GM23338 (cell line): ENCODE results near the gene LRIT1. TPM values are rescaled to one million over a fixed set of nuclear protein-coding genes. Genes with fewer than 3 reads are reported as not detected.

Experiments
- ATAC-seq: fragments of 200-7000 bp; cut with Tn5 transposase; 3 replicates; pipeline ENCODE4 v1.9.1; 2020
- DNase-seq: peaks from one replicate; pipeline ENCODE4 v3.0.0-alpha.2; 2015; ENCODE audit warnings: low spot score
- H2AFZ ChIP-seq: fragments of 200-600 bp; sonication (generic); 2 replicates; pipeline ENCODE4 v1.8.0; 2016; ENCODE audit warnings: antibody characterized with exemption, mild to moderate bottlenecking, moderate library complexity
- H3F3A ChIP-seq: fragments of 200-600 bp; sonication (generic); replicated peaks from 2 replicates; pipeline ENCODE4 v1.8.0; 2017; ENCODE audit warnings: antibody characterized with exemption, mixed run types, low read depth
- H3K27ac ChIP-seq: fragments of 200-600 bp; sonication (generic); 2 replicates; pipeline ENCODE4 v1.6.1; 2016; ENCODE audit warnings: low read depth
- H3K27me3 ChIP-seq: fragments of 200-600 bp; sonication (generic); 2 replicates; pipeline ENCODE4 v1.8.0; 2016; ENCODE audit warnings: mild to moderate bottlenecking, mixed run types, moderate library complexity; ENCODE audit not compliant: insufficient read depth
- H3K36me3 ChIP-seq: fragments of 200-600 bp; sonication (generic); 2 replicates; pipeline ENCODE4 v1.8.0; 2016; ENCODE audit warnings: mild to moderate bottlenecking; ENCODE audit not compliant: insufficient read depth
- H3K4me1 ChIP-seq: fragments of 200-600 bp; sonication (generic); 2 replicates; pipeline ENCODE4 v1.8.0; 2016; ENCODE audit warnings: mild to moderate bottlenecking, moderate library complexity; ENCODE audit not compliant: insufficient read depth
- H3K4me2 ChIP-seq: fragments of 200-600 bp; sonication (generic); 2 replicates; pipeline ENCODE4 v1.7.1; 2017; ENCODE audit warnings: mixed run types
- H3K4me3 ChIP-seq: fragments of 200-600 bp; sonication (generic); 2 replicates; pipeline ENCODE4 v1.6.1; 2016; ENCODE audit warnings: mixed run types
- H3K79me2 ChIP-seq: fragments of 200-600 bp; sonication (generic); replicated peaks from 2 replicates; pipeline ENCODE4 v1.8.0; 2017; ENCODE audit warnings: mild to moderate bottlenecking; ENCODE audit not compliant: insufficient read depth
- H3K9me2 ChIP-seq: fragments of 200-600 bp; sonication (generic); 2 replicates; pipeline ENCODE4 v1.8.0; 2017; ENCODE audit not compliant: insufficient read depth
- H4K20me1 ChIP-seq: fragments of 200-600 bp; sonication (generic); replicated peaks from 2 replicates; pipeline ENCODE4 v1.8.0; 2017; ENCODE audit warnings: mild to moderate bottlenecking; ENCODE audit not compliant: insufficient read depth
- H3K27ac Mint-ChIP-seq: 2 replicates; pipeline ENCODE4 v1.8.0; 2020; ENCODE audit warnings: inconsistent platforms, mild to moderate bottlenecking, moderate library complexity, mixed read lengths
- H3K27me3 Mint-ChIP-seq: 3 replicates; pipeline ENCODE4 v1.8.0; 2022; ENCODE audit warnings: low read depth, mild to moderate bottlenecking, moderate library complexity, mixed read lengths, inconsistent platforms; ENCODE audit not compliant: insufficient read depth, poor library complexity
- H3K36me3 Mint-ChIP-seq: 3 replicates; pipeline ENCODE4 v1.8.0; 2021; ENCODE audit warnings: low read depth, mild to moderate bottlenecking, inconsistent platforms, moderate library complexity, mixed read lengths
- H3K4me1 Mint-ChIP-seq: 3 replicates; pipeline ENCODE4 v1.8.0; 2020; ENCODE audit warnings: mild to moderate bottlenecking, inconsistent platforms, mixed read lengths
- H3K4me3 Mint-ChIP-seq: 3 replicates; pipeline ENCODE4 v1.8.0; 2021; ENCODE audit warnings: moderate library complexity, mild to moderate bottlenecking, inconsistent platforms, mixed read lengths
- H3K9me3 Mint-ChIP-seq: 3 replicates; pipeline ENCODE4 v1.8.0; 2020; ENCODE audit warnings: moderate library complexity, mild to moderate bottlenecking, inconsistent platforms, mixed read lengths
- EZH2 ChIP-seq: fragments of 200-600 bp; sonication (generic); IDR thresholded peaks from one replicate; pipeline ENCODE4 v1.8.0; 2017; ENCODE audit warnings: antibody characterized with exemption, mild to moderate bottlenecking, low read depth; ENCODE audit not compliant: unreplicated experiment
- JUNB ChIP-seq: IDR thresholded peaks from one replicate; pipeline ENCODE4 v1.6.1; 2016; ENCODE audit warnings: antibody characterized with exemption; ENCODE audit not compliant: unreplicated experiment
- NANOG ChIP-seq: IDR thresholded peaks from 2 replicates; pipeline ENCODE4 v1.6.1; 2016; ENCODE audit warnings: antibody characterized with exemption, borderline replicate concordance
- ZNF114 ChIP-seq: fragments of 250-450 bp; sonication (Bioruptor Pico); IDR thresholded peaks from 2 replicates; pipeline ENCODE4 v1.5.0; 2020; ENCODE audit warnings: mild to moderate bottlenecking, moderate library complexity
- long read RNA-seq: library from polyadenylated mRNA; unstranded; transcript quantifications from one replicate; pipeline ENCODE4 v2.0.0, GENCODE V29; 2020; ENCODE audit not compliant: unreplicated experiment
- polyA plus RNA-seq: library from polyadenylated mRNA; unstranded; fragments of >200 nt; fragmentation: Nextera tagmentation; extraction: Ambion mirVana; gene quantifications from 2 replicates; pipeline ENCODE4 v1.2.1, GENCODE V29; 2016
- total RNA-seq: library from RNA; depleted of rRNA; stranded (reverse); fragments of >200 nt; shearing (Covaris generic); gene quantifications from 2 replicates; pipeline ENCODE4 v1.2.3, GENCODE V29; 2014; rRNA removed

LRIT1 gene
- total RNA-seq: 0.07 TPM in 1 of 2 replicates, not detected in the other
- not detected in 2 replicates for polyA plus RNA-seq
- long read RNA-seq: 0 reads

- Histone ChIP-seq H3K4me2 (no peak within 1 kb of the TSS), H3K36me3 (no peaks in the 10 kb centered on the region), H3K4me3 (no peak within 1 kb of the TSS), H4K20me1 (no peaks in the 10 kb centered on the region), H3K4me1 (no peaks in the 10 kb centered on the region; the same call in 1 of the 2 replicates), H3F3A (no peaks in the 10 kb centered on the region), H3K79me2 (no peaks in the 10 kb centered on the region), H3K9me2 (peaks cover 4% of the 10 kb centered on the region; the same call in 1 of the 2 replicates), H3K27ac (no peak within 1 kb of the TSS), H3K27me3 (peaks cover 12% of the 10 kb centered on the region; the same call in 1 of the 2 replicates), H2AFZ (no peak within 1 kb of the TSS)
- Mint-ChIP-seq H3K9me3 (no peaks in the 10 kb centered on the region), H3K27me3 (peaks cover 10% of the 10 kb centered on the region), H3K36me3 (no peaks in the 10 kb centered on the region), H3K4me3 (no peak within 1 kb of the TSS), H3K4me1 (peaks cover 3% of the 10 kb centered on the region; the same call in 1 of the 3 replicates), H3K27ac (no peak within 1 kb of the TSS)
- TF ChIP-seq ZNF114 (CRISPR knock-in tag): no peak
- TF ChIP-seq JUNB: no peak
- DNase-seq (no peak), ATAC-seq (no peak)
These were observed at the start of gene LRIT1 for GRCh38 chr10:84241185-84241790. LRIT1 (minus strand) TSS chr10:84241546; CDS start chr10:84241439, 107 bp downstream.

- ATAC-seq (no peak), DNase-seq (no peak)
- H3K36me3 ChIP-seq: no peaks in the 10 kb centered on the region
- H3K9me2 ChIP-seq: peaks cover 4% of the 10 kb centered on the region; the same call in 1 of the 2 replicates
- peaks cover 7% of the 10 kb centered on the region for H3K4me1 Mint-ChIP-seq
- peaks cover 8% of the 10 kb centered on the region; the same call in 1 of the 2 replicates for H3K4me1 ChIP-seq
- no peaks in the 10 kb centered on the region for H4K20me1 ChIP-seq
- H2AFZ ChIP-seq: no peak overlapping the region
- H3K27ac Mint-ChIP-seq: no peak overlapping the region
- no peak overlapping the region for H3K4me3 ChIP-seq
- H3K27me3 Mint-ChIP-seq: peaks cover 6% of the 10 kb centered on the region
- H3K27me3 ChIP-seq: no peaks in the 10 kb centered on the region
- H3K4me2 ChIP-seq: no peak overlapping the region
- no peaks in the 10 kb centered on the region for H3K79me2 ChIP-seq
- no peak for TF ChIP-seq EZH2
- H3F3A ChIP-seq: 0 out of 2 replicates have a peak, but pooled peaks cover 3% of the 10 kb centered on the region
- H3K27ac ChIP-seq: no peak overlapping the region
- H3K36me3 Mint-ChIP-seq: no peaks in the 10 kb centered on the region
- H3K4me3 Mint-ChIP-seq: no peak overlapping the region
- no peaks in the 10 kb centered on the region for H3K9me3 Mint-ChIP-seq
These were observed 48.9 kb upstream of the LRIT1 start for GRCh38 chr10:84290235-84290634.

GRCh38 chr10:84289521-84290200, 48.3 kb upstream of the LRIT1 start:
- Histone ChIP-seq H3K4me1 (peaks cover 6% of the 10 kb centered on the region; the same call in 1 of the 2 replicates), H3K9me2 (no peaks in the 10 kb centered on the region), H3K4me3 (no peak overlapping the region), H3K36me3 (no peaks in the 10 kb centered on the region), H3K79me2 (no peaks in the 10 kb centered on the region), H3K4me2 (no peak overlapping the region), H3F3A (no peaks in the 10 kb centered on the region), H2AFZ (no peak overlapping the region), H4K20me1 (no peaks in the 10 kb centered on the region), H3K27ac (no peak overlapping the region), H3K27me3 (no peaks in the 10 kb centered on the region)
- H3K27ac Mint-ChIP-seq: no peak overlapping the region
- peaks cover 7% of the 10 kb centered on the region for H3K4me1 Mint-ChIP-seq
- H3K4me3 Mint-ChIP-seq: no peak overlapping the region
- peaks cover 6% of the 10 kb centered on the region for H3K27me3 Mint-ChIP-seq
- ATAC-seq (no peak), DNase-seq (no peak)
- no peak for TF ChIP-seq NANOG
- no peaks in the 10 kb centered on the region for H3K36me3 Mint-ChIP-seq
- H3K9me3 Mint-ChIP-seq: no peaks in the 10 kb centered on the region
